A204.1 (cell line): ENCODE measurements around the gene GON4L.
"Not testable (repeated sequence)": the region's sequence is repeated elsewhere in the genome, so short reads cannot be mapped to it uniquely, and the experiment has no call there.

Experiments
- FAIRE-seq: peaks from 2 replicates; lab custom pipeline; 2012; peaks lifted over from hg19 to GRCh38; lab: Jason Lieb, UNC

Gene GON4L

GRCh38 chr1:155748141-155748540 lies 108.9 kb downstream of the GON4L start:
- FAIRE-seq: not testable (repeated sequence)

GRCh38 chr1:155747586-155747985 lies 109.4 kb downstream of the GON4L start:
- FAIRE-seq: not testable (repeated sequence)

- peak; percentile 63 for FAIRE-seq
Observed at GRCh38 chr1:155745284-155746228, 111.5 kb downstream of the GON4L start.

- no peak for FAIRE-seq
Observed at GRCh38 chr1:155744711-155745283, 112.2 kb downstream of the GON4L start.

GRCh38 chr1:155741908-155742307 lies 115.1 kb downstream of the GON4L start:
- no peak for FAIRE-seq

- FAIRE-seq: no peak
Observed at GRCh38 chr1:155740995-155741394, 116.0 kb downstream of the GON4L start.

GRCh38 chr1:155729031-155729898 lies 127.7 kb downstream of the GON4L start:
- FAIRE-seq: peak; percentile 94

GRCh38 chr1:155725142-155725541 lies 131.9 kb downstream of the GON4L start:
- FAIRE-seq: no peak

GRCh38 chr1:155719703-155720102 lies 137.3 kb downstream of the GON4L start:
- FAIRE-seq: no peak

GRCh38 chr1:155718524-155719115 lies 138.4 kb downstream of the GON4L start:
- FAIRE-seq: not testable (repeated sequence)

- no peak for FAIRE-seq
Observed at GRCh38 chr1:155717041-155717440, 140.0 kb downstream of the GON4L start.

- FAIRE-seq: no peak
Observed at GRCh38 chr1:155715777-155716176, 141.2 kb downstream of the GON4L start.

GRCh38 chr1:155715056-155715455 lies 142.0 kb downstream of the GON4L start:
- not testable (repeated sequence) for FAIRE-seq

GRCh38 chr1:155713075-155713474 lies 143.9 kb downstream of the GON4L start:
- FAIRE-seq: no peak

- not testable (repeated sequence) for FAIRE-seq
Observed at GRCh38 chr1:155712636-155713035, 144.4 kb downstream of the GON4L start.

- not testable (repeated sequence) for FAIRE-seq
Observed at GRCh38 chr1:155711457-155711856, 145.6 kb downstream of the GON4L start.

- FAIRE-seq: no peak
Observed at GRCh38 chr1:155709391-155709790, 147.6 kb downstream of the GON4L start.

GRCh38 chr1:155706139-155706538 lies 150.9 kb downstream of the GON4L start:
- no peak for FAIRE-seq

- FAIRE-seq: not testable (repeated sequence)
Observed at GRCh38 chr1:155704414-155704813, 152.6 kb downstream of the GON4L start.

- FAIRE-seq: no peak
Observed at GRCh38 chr1:155703216-155703615, 153.8 kb downstream of the GON4L start.

GRCh38 chr1:155701675-155702074 lies 155.3 kb downstream of the GON4L start:
- FAIRE-seq: not testable (repeated sequence)
